GM18519 (cell line): ENCODE measurements around the gene SLC25A13.
A peak's percentile ranks its signal among the peaks of the same experiment; 100 is the strongest.

Experiments used
- ATAC-seq: cut with Tn5 transposase; IDR thresholded peaks from one replicate; pipeline ENCODE4 v1.9.1; 2021; ENCODE audit warnings: mild to moderate bottlenecking, moderate library complexity; ENCODE audit not compliant: unreplicated experiment, low FRiP score

The SLC25A13 gene

DNA sequence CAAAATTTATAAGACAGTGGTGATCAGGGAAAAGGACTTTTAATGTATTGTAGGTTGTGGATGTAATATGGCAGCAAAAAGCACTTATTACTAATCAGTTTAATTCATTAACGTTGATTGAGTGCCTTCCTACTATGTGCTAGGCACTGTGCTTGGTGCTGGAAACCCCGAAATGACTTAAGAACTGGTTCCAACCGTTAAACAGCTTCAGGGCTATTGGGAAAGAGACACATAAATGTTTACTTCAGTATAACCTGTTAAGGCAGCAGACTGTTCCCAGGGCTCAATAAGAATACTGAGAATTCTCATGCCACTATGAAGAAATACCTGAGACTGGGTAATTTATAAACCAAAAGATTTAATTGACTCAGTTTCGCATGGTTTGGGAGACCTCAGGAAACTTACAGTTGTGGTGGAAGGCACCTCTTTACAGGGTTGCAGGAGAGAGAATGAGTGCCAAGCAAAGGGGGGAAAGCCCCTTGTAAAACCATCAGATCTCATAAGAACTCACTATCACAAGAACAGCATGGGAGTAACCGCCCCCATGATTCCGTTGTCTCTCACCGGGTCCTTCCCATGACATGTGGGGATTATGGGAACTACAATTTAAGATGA, 1.1 kb upstream of the SLC25A13 start:
- no peak for ATAC-seq

DNA sequence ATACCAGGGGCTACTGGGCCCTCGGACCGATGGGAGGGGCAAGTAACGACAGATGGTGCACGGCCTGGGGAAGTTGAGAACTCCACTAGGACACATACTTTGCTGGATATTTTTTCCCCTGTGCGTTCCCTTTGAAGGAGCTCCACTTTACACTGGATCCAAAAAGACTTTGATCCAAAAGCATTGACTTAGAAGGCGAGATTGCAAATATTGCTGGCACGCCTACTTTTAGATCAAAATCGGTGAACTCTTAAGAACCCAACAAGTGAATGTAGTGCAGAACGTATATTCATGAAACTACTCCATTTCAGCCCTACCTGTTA, 436 bp upstream of the SLC25A13 start:
- no peak for ATAC-seq

DNA sequence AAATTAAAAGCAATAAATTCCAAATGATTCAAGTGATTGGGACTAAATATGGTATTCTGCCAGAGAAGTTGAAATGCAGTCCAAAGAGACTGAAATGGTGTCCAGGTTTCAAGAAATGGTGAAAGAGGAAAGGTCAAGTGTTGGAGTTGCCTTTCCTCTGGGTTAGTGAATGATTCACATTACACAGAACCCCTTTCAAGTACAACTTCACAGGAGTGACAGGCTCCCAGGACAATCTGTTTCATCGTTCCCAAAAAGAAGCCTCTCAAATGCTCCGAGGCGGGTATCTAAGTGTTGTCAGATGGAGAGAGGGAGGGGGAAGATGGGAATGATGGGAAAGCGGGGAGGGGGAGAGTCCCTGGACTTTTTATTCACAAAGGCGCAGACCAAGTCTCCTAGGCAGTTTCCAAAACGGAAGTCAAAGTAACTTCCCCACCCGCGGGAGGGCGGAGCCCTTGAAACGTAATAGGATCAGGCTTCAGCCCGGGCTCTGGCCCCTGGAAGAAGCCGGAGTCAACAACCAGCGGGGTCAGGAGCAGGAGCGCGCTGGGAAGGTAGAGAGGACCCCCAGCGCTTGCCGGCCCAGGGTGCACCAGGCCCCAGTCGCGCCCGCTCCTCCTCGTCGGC, 754 bp downstream of the SLC25A13 start:
- peak; percentile 32 for ATAC-seq

DNA sequence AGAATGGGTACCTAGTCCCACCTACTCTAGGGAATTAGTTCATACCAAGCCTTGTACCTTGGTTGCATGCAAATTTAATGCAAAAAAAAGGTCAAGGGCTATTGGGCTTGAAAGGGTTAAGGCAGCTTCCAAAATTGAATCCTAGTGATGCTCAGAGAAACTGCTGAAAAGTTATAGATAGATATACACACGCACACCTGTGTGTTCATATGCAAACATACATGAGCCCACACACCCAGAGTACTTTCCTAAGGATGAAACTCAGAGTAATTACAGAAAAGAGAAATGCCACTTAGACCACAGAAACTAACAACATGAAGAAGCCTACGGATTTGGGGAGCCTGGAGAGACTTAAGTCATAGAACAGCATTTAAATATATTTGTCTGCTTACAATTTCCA, 1.5 kb downstream of the SLC25A13 start:
- ATAC-seq = peak; percentile 52

DNA sequence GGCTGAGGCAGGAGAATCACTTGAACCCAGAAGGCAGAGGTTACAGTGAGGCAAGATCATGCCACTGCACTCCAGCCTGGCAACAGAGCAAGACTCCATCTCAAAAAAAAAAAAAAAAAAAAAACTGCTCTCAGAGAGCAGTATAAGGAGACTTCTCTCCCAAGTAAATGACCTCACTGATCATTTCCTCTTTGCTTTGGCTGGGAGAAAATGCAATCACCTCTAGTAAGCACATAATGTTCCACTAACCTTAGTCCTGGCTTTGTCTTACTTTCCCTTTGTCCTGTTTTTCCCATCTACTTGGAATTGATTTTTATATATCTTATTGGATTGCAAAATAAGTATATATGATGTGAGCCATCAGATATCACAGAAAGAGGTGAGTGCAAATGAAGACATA, 2.5 kb downstream of the SLC25A13 start:
- no peak for ATAC-seq

DNA sequence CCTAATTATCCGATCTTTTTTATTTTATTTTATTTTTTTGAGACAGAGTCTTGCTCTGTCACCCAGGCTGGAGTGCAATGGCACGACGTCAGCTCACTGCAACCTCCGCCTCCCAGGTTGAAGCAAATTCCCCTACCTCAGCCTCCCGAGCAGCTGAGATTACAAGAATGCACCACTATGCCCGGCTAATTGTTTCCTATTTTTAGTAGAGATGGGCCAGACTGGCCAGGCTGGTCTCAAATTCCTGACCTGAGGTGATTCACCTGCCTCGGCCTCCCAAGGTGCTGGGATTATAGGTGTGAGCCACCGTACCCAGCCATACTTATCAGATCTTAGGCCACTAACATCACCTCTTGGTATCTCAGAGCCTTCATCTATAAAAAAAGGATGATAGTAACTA, 4.9 kb downstream of the SLC25A13 start:
- no peak for ATAC-seq

DNA sequence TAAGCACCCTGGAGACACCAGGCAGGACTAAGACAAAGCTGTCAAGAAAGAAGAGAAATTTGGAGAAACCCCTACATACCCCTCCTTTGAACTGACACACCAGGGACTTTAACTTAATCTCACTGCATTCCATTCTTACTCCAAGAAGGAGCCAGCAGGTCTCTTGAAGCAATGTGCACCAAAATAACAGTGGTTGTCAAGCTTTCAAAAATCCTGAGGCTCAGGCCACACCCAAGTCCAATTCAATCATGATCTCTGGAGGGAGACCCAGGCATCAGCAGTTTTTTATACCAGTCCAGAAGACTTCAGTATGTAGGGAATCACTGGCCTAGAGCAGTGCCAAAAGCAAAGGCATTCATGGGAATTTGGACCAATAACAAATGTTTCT, 6.8 kb downstream of the SLC25A13 start:
- no peak for ATAC-seq

DNA sequence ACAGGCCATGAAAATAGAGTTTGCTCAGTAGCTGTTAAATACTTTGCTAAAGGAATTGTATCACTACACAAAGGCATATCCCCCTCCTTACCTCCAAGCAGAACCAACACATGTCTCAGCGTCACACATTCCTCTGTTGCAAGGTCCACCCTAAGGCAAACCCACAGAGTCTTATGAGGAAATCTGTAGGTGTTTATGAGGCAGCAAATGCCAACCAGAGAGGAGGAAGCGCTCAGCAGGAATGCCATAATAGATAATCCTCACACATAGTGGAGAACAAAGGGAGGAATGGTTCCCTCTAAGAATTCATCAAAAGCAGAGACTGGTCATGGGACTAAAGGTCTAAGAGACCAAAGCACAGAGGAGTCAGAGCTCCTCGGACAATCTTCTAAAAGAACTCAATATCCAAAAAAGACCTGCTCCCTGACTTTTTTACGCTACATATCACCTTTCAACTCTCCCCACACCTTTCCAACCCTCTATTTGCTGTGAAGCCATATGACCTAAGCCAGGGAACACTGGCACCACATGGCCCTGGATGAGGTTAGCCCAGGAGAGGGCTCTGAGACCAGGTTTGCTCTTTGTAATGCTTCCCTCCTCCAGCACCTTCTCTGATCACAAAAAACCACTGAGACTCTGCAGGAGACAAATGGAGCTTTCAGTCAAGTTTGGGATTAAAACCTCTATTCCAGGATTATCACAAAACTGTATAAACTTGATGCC, 7.3 kb downstream of the SLC25A13 start:
- ATAC-seq = no peak

DNA sequence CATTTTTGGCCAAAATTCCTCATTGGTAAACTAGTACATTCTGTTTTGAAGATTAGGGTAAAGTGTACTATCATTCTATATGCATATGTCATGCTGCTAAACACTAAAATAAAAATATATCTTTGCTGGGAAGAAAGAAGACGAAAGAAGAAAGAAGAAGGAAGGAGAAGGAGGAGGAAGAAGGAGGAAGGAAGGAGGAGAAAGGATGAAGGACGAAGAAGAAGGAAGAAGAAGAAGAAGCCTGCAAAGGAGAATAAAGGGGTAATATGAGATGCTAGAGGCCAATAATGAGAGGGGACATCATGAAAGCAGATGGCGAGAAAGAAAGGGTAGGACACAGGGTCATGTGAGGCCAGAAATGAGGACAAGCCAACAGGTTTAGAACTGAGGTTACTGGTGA, 8.0 kb downstream of the SLC25A13 start:
- no peak for ATAC-seq

DNA sequence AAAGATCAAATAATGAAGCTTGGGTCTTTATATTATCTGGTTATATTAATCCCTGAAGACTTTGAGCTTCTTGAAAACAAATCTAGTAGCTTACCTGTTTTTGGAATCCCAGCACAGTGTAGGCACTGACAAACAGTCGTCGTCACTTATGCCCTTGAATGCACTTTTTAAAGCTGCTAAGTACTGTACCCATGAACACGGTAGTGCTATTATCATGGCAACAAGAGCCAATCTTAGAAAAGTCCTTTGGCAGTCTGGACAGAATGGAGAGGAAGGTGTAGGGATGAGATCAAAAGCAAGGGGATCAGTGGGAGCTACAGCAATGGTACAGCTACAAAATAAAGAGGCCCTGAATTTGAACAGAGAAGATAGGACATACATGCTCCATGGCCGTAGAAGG, 9.4 kb downstream of the SLC25A13 start:
- no peak for ATAC-seq

DNA sequence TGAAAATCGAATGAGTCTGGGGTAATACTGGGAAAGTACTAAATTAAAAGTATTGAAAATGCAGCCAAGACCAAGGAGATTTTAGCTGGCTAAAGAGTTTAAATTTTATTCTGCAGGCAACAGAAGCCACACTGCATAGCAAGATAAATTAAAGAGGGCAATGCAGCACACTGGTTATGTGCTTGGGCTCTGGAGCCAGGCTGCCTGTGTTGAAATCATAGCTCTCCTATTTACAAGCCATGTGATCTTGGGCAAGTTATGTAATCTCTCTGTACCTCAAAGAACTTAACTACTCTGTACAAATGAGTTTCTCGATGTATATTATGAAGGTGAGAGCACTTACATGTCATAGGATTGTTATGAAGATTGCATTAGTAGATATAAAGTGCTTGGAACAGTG, 9.9 kb downstream of the SLC25A13 start:
- no peak for ATAC-seq

DNA sequence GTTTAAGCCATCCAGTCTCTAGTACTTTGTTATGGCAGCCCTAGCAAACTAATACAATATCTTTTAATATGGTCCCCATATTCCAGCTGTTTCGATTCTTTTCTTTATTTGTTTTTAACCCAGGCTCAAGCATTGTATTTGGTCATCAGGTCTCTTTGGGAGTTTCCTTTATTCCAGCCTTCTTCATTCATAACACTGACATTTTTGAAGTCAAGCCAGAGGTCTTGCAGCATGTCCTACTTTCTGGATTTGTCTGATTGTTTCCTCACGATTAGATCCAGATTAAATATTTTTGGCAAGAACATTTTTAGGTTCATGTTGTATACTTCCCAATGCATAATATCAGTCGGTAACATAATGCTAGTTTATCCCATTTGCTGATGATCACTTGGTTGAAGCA, 11.8 kb downstream of the SLC25A13 start:
- ATAC-seq = no peak

DNA sequence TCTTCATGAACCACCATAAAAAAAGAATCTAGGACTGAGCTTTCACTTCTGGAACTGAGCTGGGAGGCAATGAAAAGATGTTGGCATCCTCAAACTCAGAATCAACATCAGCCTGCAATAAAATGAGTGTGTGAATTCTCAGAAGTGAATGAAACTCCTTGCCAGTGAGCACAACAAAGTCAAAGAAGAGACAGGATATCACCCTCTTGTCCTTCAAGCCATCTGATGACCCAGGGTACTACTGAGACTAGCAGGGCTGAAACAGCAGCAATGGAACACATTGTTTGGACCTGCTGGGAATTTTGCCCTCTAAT, 13.0 kb downstream of the SLC25A13 start:
- no peak for ATAC-seq

DNA sequence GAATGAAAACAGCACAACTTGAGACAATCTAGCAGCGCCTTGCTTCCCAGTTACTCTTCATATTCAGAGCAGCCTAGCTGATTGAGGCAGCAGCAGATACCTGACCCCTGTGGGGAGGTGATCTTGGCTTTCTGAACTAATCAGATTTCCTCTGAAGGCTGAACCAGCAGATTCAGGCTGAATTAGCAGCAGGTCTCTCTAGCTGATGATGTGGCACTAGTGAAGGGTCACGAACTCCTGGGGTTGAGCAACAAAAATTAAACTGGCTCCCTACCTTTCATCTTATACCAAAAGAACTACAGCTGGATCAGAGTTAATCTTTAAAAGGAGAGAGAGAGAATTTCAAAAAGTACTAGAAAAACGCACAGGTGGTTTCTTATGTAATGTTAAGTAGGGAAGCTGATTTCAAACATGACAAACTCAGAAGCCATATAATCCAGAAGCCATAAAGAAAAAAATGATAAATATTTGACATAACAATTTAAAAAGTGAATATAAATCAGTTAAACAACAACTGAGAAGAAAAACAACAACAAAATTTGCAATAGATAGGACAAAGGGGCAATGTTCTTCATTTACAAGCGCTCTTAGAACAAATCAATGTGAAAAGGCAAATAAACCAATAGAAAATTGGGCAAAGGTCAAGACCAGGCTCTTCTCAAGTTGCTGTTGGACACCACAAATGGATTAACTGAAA, 13.5 kb downstream of the SLC25A13 start:
- no peak for ATAC-seq

DNA sequence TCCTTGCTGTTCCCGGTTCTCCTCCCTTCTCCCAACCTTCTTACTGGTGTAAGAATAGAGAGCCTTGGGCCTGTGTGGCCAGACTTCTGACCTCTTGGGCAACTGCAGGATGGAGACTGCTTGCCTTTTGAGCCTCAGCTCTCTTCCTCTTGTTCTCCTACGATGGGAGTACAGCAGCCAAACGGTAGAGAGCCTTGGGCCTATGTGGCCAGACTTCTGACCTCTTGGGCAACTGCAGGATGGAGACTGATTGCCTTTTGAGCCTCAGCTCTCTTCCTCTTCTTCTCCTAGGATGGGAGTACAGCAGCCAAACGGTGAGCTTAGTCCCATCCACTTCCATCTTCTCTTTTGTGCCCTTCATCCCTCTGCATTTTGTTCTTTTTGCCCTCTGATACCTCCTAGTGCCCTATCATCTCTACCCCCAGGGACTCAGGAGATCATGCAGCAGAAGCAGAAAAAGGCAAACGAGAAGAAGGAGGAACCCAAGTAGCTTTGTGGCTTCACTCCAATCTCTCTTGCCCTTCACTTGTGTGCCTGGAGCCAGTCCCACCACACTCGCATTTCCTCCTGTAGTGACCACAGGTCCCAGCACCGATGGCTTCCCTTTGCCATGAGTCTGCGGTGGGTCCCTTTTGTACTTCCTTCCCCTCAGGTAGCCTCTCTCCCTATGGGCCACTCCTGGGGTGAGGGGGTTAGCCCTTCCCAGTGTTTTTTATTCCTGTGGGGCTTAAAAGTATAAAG, 15.3 kb downstream of the SLC25A13 start:
- no peak for ATAC-seq

DNA sequence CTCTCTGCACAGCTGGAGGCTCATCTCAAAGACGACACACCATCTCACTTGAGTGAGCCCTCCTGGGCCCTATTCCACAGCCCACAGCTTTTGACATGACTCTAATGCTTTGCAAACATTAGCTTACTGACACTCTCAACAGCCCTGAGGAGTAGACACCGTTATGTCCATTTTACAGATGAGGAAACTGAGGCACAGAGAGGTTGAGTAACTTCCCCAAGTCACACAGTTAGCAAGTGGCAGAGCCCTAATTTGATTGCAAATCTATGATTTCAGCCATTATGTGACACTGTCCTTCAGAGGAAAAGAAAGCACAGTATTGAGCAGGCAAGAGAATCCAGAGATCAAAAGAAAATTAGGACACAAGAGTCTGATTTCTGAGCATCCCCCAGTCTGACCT, 16.0 kb downstream of the SLC25A13 start:
- no peak for ATAC-seq

DNA sequence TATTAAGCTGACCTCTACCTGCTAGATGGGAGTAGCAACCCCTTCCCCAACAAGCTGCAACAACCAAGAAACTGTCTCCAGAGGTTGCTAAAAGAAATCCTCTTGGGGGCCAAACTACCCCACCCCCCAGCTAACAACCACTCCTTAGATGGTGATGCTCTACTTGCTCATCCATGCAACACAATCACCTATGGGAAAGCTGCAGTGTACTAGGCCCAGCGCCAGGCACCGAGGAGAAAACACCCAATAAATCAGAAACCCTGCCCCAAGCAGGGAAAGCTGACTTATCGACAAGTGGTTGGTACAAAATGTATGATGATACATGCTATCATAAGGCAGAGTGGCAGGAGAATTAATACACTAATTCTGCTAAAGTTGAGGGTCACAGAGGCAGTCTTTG, 17.3 kb downstream of the SLC25A13 start:
- no peak for ATAC-seq

DNA sequence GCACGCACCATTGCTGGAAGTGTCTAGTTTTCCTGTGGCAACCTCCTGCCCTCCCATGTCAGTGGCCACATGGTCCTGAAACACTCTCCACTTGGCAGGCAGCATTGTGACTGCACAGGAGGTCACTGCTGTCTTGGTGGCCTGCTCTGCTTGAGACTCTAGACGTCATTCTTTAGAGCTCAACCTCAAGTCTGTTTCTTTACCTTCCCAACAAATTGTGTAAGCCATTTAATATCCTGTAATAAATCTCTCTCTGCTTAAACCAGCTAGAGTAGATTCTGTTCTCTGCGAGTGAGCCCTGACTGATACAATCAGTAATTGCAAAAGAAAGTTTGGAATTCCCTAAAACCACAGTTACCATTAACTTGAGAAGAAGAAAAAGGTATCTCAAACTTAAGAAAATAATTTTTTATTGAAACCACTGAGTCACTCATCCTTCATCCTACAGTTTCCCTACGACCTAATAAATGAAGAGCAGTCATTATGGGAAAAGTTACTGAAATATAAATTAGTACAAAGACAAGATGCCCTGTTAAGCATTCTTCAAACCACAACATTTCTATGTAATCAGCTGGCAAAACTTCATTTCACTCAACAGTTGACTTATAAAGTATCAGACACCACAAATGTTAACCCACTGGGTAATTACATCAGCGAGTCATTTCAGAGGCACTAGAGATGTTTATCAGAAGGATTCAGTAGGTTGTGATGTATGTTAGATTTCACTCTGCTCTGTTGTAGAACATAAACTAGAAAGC, 18.0 kb downstream of the SLC25A13 start:
- ATAC-seq = no peak

DNA sequence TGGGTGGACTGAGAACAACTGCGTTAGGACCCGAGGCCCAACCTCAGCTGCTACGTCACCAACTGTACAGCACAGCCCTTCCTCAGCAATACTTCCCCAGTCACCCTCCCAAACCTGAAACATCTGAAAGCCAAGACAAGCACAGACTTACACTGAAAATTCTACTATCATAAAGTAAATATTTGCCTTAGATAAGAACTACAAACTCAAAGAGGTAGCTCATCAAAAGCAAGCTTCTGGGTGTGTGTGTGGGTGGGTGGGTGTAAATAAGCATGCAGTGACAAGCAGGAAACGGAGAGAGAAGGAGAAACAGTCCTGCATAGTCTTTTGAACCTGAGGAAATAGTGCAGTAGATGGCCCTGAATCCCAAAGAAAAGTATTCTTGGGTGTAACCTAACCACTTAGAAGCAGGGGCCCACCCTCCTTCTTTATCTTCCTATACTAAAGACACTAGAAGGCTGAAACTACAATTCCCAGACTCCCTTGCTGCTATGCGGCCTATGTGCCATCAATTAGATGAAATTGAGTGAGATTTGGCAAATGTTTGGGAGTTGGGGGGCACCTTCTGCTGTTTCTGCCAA, 18.7 kb downstream of the SLC25A13 start:
- no peak for ATAC-seq

DNA sequence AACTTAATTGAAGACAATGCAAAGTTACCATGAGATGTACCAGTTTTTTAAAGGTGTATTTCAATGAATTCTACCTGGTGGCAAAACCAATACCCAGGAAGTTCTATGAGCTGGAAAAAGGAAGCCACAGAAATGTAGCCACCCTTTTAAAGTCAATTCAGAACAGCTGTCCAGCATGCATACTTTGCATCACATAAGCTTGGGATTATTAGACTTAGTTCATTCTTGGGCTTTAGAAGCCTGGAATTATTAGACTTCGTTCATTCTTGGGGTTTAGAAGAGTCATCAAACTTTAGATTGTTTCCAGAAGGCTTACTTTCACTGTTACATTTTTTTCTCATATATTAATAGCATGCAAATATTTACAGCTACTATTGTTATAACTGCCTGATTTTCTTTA, 20.9 kb downstream of the SLC25A13 start:
- ATAC-seq = no peak
